Fibroblast of lung (primary cell): ENCODE data around the gene SCO2. TPM values are rescaled to one million over a fixed set of nuclear protein-coding genes. Genes with fewer than 3 reads are reported as not detected.

ENCODE experiments used
- DNase-seq, 2 donors: peaks; one replicate each; pipeline versions ENCODE4 v3.0.0 to v3.0.0-alpha.2; 2010; ENCODE audit warnings: low read depth in 2 of 2
- H2AFZ ChIP-seq: 2 replicates; pipeline ENCODE4 v1.5.1; 2012; ENCODE audit warnings: low read length, control low read depth, inconsistent platforms
- H3K27ac ChIP-seq: 2 replicates; pipeline ENCODE4 v1.5.1; 2011; ENCODE audit warnings: low read length, control low read depth; ENCODE audit not compliant: insufficient read depth
- H3K27me3 ChIP-seq: 2 replicates; pipeline ENCODE4 v1.5.1; 2011; ENCODE audit warnings: mild to moderate bottlenecking, low read length; ENCODE audit not compliant: control insufficient read depth, insufficient read depth
- H3K36me3 ChIP-seq: 2 replicates; pipeline ENCODE4 v1.5.1; 2011; ENCODE audit warnings: low read length; ENCODE audit not compliant: control insufficient read depth, insufficient read depth
- H3K4me1 ChIP-seq: 2 replicates; pipeline ENCODE4 v1.5.1; 2011; ENCODE audit warnings: low read length; ENCODE audit not compliant: control insufficient read depth, insufficient read depth; ENCODE audit errors: extremely low read depth
- H3K4me2 ChIP-seq: 2 replicates; pipeline ENCODE4 v1.5.1; 2011; ENCODE audit warnings: low read length, control low read depth; ENCODE audit not compliant: insufficient read depth; ENCODE audit errors: extremely low read depth
- H3K4me3 ChIP-seq, 4 experiments: fragments of 200-600 bp in 1 of 4; sonication (generic) in 1 of 4; replicated peaks in 1 of 4; 2 replicates each; pipeline ENCODE4 v1.5.1; 2011 to 2016; ENCODE audit warnings: low read length in 4 of 4, low read depth in 3 of 4, mild to moderate bottlenecking in 3 of 4, control low read depth in 2 of 4, inconsistent platforms in 1 of 4, mixed read lengths in 1 of 4; ENCODE audit not compliant: insufficient read depth in 1 of 4; ENCODE audit errors: control extremely low read depth in 1 of 4
- H3K79me2 ChIP-seq: 2 replicates; pipeline ENCODE4 v1.5.1; 2012; ENCODE audit warnings: mild to moderate bottlenecking, low read length, inconsistent platforms; ENCODE audit not compliant: control insufficient read depth, insufficient read depth
- H3K9ac ChIP-seq: 2 replicates; pipeline ENCODE4 v1.5.1; 2011; ENCODE audit warnings: mild to moderate bottlenecking, low read length, control low read depth; ENCODE audit not compliant: insufficient read depth
- H3K9me3 ChIP-seq: 2 replicates; pipeline ENCODE4 v1.5.1; 2012; ENCODE audit warnings: low read depth, low read length; ENCODE audit not compliant: control insufficient read depth, insufficient read depth
- H4K20me1 ChIP-seq: 2 replicates; pipeline ENCODE4 v1.5.1; 2011; ENCODE audit warnings: low read length; ENCODE audit not compliant: control insufficient read depth, insufficient read depth; ENCODE audit errors: extremely low read depth
- EZH2 ChIP-seq: IDR thresholded peaks from 2 replicates; pipeline ENCODE4 v1.5.1; 2012; ENCODE audit warnings: low read length, control low read depth, mild to moderate bottlenecking; ENCODE audit errors: missing control alignments
- polyA plus RNA-seq, 2 donors: library from polyadenylated mRNA; depleted of rRNA in 1 of 2; stranded (reverse) in 1 of 2; unstranded in 1 of 2; fragments of >200 nt; gene quantifications; 2 replicates each; pipeline ENCODE4 v1.2.1, GENCODE V29; 2011 to 2012; ENCODE audit warnings: missing spikeins in 1 of 2
- total RNA-seq: library from RNA; depleted of rRNA; stranded (reverse); fragments of >200 nt; gene quantifications from 2 replicates; pipeline ENCODE4 v1.2.1, GENCODE V29; 2014
- TF ChIP-seq, protein P1 (sequence below), 2 donors: IDR thresholded peaks in 1 of 2; conservative IDR thresholded peaks in 1 of 2; 1 replicate in 1 of 2; 2 replicates in 1 of 2; pipeline ENCODE4 v1.5.1; 2011 to 2012; ENCODE audit warnings: low read length in 2 of 2, control low read depth in 1 of 2, inconsistent platforms in 1 of 2, low read depth in 1 of 2, mild to moderate bottlenecking in 1 of 2

The SCO2 gene
- total and polyA plus RNA-seq, 2 donors (not counting 1 experiment from before 2014, with no cell fraction given): 0.42 to 3.1 TPM

DNA sequence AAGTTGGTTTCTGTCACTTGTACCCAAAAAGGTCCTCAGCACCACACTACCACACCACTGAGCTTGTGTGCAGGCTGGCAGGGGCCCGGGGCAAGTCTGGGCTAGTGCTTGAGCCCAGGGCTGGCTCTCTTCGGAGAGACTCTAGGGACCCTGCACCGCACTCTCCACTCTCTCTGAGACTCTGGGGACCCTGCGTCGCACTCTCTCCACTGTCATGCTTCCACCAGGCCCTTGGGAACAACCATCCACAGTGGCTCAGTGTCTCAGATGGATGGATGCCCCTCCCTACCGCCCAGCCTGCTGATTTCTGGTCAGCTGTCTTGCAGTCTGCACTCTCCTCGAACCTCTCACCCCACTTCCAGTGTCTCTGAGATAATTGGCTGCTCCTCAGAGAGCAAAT is 48.5 kb downstream of the SCO2 start:
- H3K27ac ChIP-seq: no peak overlapping the region
- H4K20me1 ChIP-seq: peaks cover 3% of the 10 kb centered on the region
- H3K9ac ChIP-seq: no peak overlapping the region
- no peak overlapping the region for H2AFZ ChIP-seq
- no peaks in the 10 kb centered on the region for H3K9me3 ChIP-seq
- peaks cover 12% of the 10 kb centered on the region for H3K4me1 ChIP-seq
- DNase-seq: no peak
- peaks cover 23% of the 10 kb centered on the region for H3K79me2 ChIP-seq
- peaks cover 2% of the 10 kb centered on the region for H3K36me3 ChIP-seq
- no peak overlapping the region for H3K4me3 ChIP-seq
- H3K4me2 ChIP-seq: no peak overlapping the region
- TF ChIP-seq EZH2: no peak
- TF ChIP-seq, protein P1, sequence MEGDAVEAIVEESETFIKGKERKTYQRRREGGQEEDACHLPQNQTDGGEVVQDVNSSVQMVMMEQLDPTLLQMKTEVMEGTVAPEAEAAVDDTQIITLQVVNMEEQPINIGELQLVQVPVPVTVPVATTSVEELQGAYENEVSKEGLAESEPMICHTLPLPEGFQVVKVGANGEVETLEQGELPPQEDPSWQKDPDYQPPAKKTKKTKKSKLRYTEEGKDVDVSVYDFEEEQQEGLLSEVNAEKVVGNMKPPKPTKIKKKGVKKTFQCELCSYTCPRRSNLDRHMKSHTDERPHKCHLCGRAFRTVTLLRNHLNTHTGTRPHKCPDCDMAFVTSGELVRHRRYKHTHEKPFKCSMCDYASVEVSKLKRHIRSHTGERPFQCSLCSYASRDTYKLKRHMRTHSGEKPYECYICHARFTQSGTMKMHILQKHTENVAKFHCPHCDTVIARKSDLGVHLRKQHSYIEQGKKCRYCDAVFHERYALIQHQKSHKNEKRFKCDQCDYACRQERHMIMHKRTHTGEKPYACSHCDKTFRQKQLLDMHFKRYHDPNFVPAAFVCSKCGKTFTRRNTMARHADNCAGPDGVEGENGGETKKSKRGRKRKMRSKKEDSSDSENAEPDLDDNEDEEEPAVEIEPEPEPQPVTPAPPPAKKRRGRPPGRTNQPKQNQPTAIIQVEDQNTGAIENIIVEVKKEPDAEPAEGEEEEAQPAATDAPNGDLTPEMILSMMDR (conservative IDR thresholded peaks at IDR 0.05 in 1 of 2, IDR thresholded peaks at IDR 0.05 in 1 of 2; ENCODE audit: low read depth in 1 of 2, low read length in 2 of 2): no peak
- H3K27me3 ChIP-seq: peaks cover 16% of the 10 kb centered on the region

GRCh38 chr22:50475652-50476002 is 49.8 kb downstream of the SCO2 start:
- no peak for TF ChIP-seq EZH2
- TF ChIP-seq, protein P1 (conservative IDR thresholded peaks at IDR 0.05 in 1 of 2, IDR thresholded peaks at IDR 0.05 in 1 of 2; ENCODE audit: low read depth in 1 of 2, low read length in 2 of 2): no peak
- H3K79me2 ChIP-seq: peaks cover 36% of the 10 kb centered on the region
- peaks cover 8% of the 10 kb centered on the region for H3K27me3 ChIP-seq
- H3K9me3 ChIP-seq: no peaks in the 10 kb centered on the region
- H3K36me3 ChIP-seq: peaks cover 2% of the 10 kb centered on the region
- H2AFZ ChIP-seq: peak overlapping the region; percentile 67
- H3K4me3 ChIP-seq: peak overlapping the region in 1 of 4 experiments; percentile 61
- peaks cover 12% of the 10 kb centered on the region for H3K4me1 ChIP-seq
- H3K9ac ChIP-seq: no peak overlapping the region
- H4K20me1 ChIP-seq: peaks cover 3% of the 10 kb centered on the region
- H3K27ac ChIP-seq: peak overlapping the region; percentile 23
- H3K4me2 ChIP-seq: peak overlapping the region; percentile 92
- no peak for DNase-seq

DNA sequence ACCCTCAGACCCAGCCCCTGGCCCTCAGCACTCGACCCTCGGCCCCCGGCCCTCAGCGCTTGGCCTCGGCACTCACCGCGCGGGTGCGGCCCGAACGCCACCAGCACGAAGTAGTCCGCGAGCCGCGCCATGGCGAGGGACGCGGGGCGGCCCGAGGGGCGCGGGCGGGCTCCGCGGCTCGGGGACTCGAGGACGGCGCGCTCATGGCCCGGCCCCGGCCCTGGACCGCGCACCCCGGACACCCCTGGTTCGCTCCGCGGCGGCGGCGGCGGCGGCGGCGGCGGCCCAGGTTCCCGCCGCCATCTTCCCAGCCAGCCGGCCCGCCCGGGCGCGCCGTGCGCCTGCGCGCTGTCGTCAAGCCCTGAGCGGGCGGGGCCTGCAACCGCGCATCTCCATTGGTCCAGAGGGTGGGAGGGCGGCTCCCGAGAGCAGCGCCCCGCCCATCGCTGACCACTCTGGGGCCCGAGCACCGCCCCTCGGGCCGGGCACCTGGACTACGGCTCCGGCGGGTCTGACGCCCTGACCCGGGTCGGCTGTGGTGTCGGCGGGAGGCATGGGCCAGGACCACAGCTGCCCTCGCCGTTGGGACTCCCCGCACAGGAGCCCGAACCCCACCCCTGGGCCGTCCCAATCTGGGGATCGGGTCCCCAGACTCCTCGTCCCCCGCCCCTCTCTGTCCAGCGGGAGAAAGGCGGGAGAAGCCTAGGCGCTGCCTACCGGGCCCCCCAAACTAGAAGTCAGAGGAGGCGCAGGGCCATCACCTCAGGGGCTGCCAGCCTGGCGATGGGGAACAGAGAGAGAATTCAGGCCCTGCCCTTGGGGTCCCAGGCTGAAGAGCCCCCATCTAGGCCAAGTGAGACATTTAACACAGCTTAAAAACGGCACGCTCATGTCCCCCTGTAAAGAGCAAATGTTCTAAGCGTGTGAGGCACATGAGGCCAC is 50.4 kb downstream of the SCO2 start, which contains the start of gene SBF1:
TSS of gene SBF1 (minus strand) at position 326 of the 942 bp plus-strand sequence. CDS start at position 131, 195 bp downstream.
- TF ChIP-seq, protein P1 (conservative IDR thresholded peaks at IDR 0.05 in 1 of 2, IDR thresholded peaks at IDR 0.05 in 1 of 2; ENCODE audit: low read depth in 1 of 2, low read length in 2 of 2): no peak
- no peak for TF ChIP-seq EZH2

More for the DNA sequence above, 50.4 kb downstream of the SCO2 start, which contains the start of gene SBF1:
- peaks cover 3% of the 10 kb centered on the region for H4K20me1 ChIP-seq
- peak within 1 kb of the TSS; percentile 71 for H3K9ac ChIP-seq
- H3K27ac ChIP-seq: peak within 1 kb of the TSS; percentile 71
- H3K27me3 ChIP-seq: peaks cover 3% of the 10 kb centered on the region
- peaks cover 2% of the 10 kb centered on the region for H3K36me3 ChIP-seq
- H2AFZ ChIP-seq: peak within 1 kb of the TSS; percentile 67
- peaks cover 42% of the 10 kb centered on the region for H3K79me2 ChIP-seq
- peak within 1 kb of the TSS; percentile 96 for H3K4me2 ChIP-seq
- peaks cover 13% of the 10 kb centered on the region for H3K4me1 ChIP-seq
- DNase-seq: peak; percentile 80 to 86
- no peaks in the 10 kb centered on the region for H3K9me3 ChIP-seq
- H3K4me3 ChIP-seq: peak within 1 kb of the TSS; percentile 63 to 73 (median 72)
